ENCODE measurements around the gene COL6A5. TPM values are rescaled to one million over a fixed set of nuclear protein-coding genes. Genes with fewer than 3 reads are reported as not detected.
"Not testable (repeated sequence)": the region's sequence is repeated elsewhere in the genome, so short reads cannot be mapped to it uniquely, and the experiment has no call there.

COL6A5 gene
- total RNA-seq, 1 experiment from 2014 or later: not detected

- no TSS peak for BruUV-seq (replicated peaks)
- DNase-seq: no peak
- Mint-ChIP-seq H3K27me3 (ENCODE audit: unreplicated experiment) (peaks cover 43% of the 10 kb centered on the region), H3K27ac (ENCODE audit: unreplicated experiment) (no peak overlapping the region), H3K36me3 (ENCODE audit: insufficient read depth, unreplicated experiment) (no peaks in the 10 kb centered on the region), H3K4me3 (ENCODE audit: low read depth, unreplicated experiment) (no peak overlapping the region), H3K9me3 (ENCODE audit: low read depth, unreplicated experiment) (no peaks in the 10 kb centered on the region), H3K4me1 (ENCODE audit: low read depth, unreplicated experiment) (no peaks in the 10 kb centered on the region)
- CTCF ChIA-PET: no interaction called here
- TF ChIP-seq CTCF (IDR thresholded peaks at IDR 0.05; ENCODE audit: unreplicated experiment): no peak
- intact Hi-C loops (cut with micrococcal nuclease; ENCODE audit: unreplicated experiment): no loop called here
These were observed 96.8 kb downstream of the COL6A5 start for GRCh38 chr3:130442284-130442683.

GRCh38 chr3:130446840-130447239, 101.4 kb downstream of the COL6A5 start:
- BruUV-seq (replicated peaks); intact Hi-C loops (cut with micrococcal nuclease; ENCODE audit: unreplicated experiment); H3K27ac Mint-ChIP-seq (ENCODE audit: unreplicated experiment); H3K4me3 Mint-ChIP-seq (ENCODE audit: low read depth, unreplicated experiment); H3K4me1 Mint-ChIP-seq (ENCODE audit: low read depth, unreplicated experiment); CTCF ChIA-PET; H3K36me3 Mint-ChIP-seq (ENCODE audit: insufficient read depth, unreplicated experiment); DNase-seq; H3K9me3 Mint-ChIP-seq (ENCODE audit: low read depth, unreplicated experiment): not testable (repeated sequence)
- H3K27me3 Mint-ChIP-seq (ENCODE audit: unreplicated experiment): peaks cover 33% of the 10 kb centered on the region

- peaks cover 28% of the 10 kb centered on the region for H3K27me3 Mint-ChIP-seq (ENCODE audit: unreplicated experiment)
- intact Hi-C loops (cut with micrococcal nuclease; ENCODE audit: unreplicated experiment); H3K9me3 Mint-ChIP-seq (ENCODE audit: low read depth, unreplicated experiment); H3K4me1 Mint-ChIP-seq (ENCODE audit: low read depth, unreplicated experiment); H3K4me3 Mint-ChIP-seq (ENCODE audit: low read depth, unreplicated experiment); CTCF ChIA-PET; BruUV-seq (replicated peaks); H3K36me3 Mint-ChIP-seq (ENCODE audit: insufficient read depth, unreplicated experiment); H3K27ac Mint-ChIP-seq (ENCODE audit: unreplicated experiment); DNase-seq: not testable (repeated sequence)
These were observed 102.7 kb downstream of the COL6A5 start for GRCh38 chr3:130448155-130448554.

- Mint-ChIP-seq H3K9me3 (ENCODE audit: low read depth, unreplicated experiment) (peaks cover 4% of the 10 kb centered on the region), H3K36me3 (ENCODE audit: insufficient read depth, unreplicated experiment) (no peaks in the 10 kb centered on the region), H3K4me3 (ENCODE audit: low read depth, unreplicated experiment) (no peak overlapping the region), H3K27me3 (ENCODE audit: unreplicated experiment) (no peaks in the 10 kb centered on the region), H3K4me1 (ENCODE audit: low read depth, unreplicated experiment) (no peaks in the 10 kb centered on the region), H3K27ac (ENCODE audit: unreplicated experiment) (no peak overlapping the region)
- BruUV-seq (replicated peaks): no TSS peak
- CTCF ChIA-PET: no interaction called here
- intact Hi-C loops (cut with micrococcal nuclease; ENCODE audit: unreplicated experiment): no loop called here
- DNase-seq: no peak
- no peak for TF ChIP-seq CTCF (IDR thresholded peaks at IDR 0.05; ENCODE audit: unreplicated experiment)
These were observed 111.1 kb downstream of the COL6A5 start for GRCh38 chr3:130456540-130456939.

GRCh38 chr3:130457671-130458070, 112.2 kb downstream of the COL6A5 start:
- intact Hi-C loops (cut with micrococcal nuclease; ENCODE audit: unreplicated experiment): no loop called here
- Mint-ChIP-seq H3K4me3 (ENCODE audit: low read depth, unreplicated experiment) (no peak overlapping the region), H3K27me3 (ENCODE audit: unreplicated experiment) (no peaks in the 10 kb centered on the region), H3K36me3 (ENCODE audit: insufficient read depth, unreplicated experiment) (no peaks in the 10 kb centered on the region), H3K4me1 (ENCODE audit: low read depth, unreplicated experiment) (no peaks in the 10 kb centered on the region), H3K9me3 (ENCODE audit: low read depth, unreplicated experiment) (no peaks in the 10 kb centered on the region), H3K27ac (ENCODE audit: unreplicated experiment) (no peak overlapping the region)
- CTCF ChIA-PET: no interaction called here
- no TSS peak for BruUV-seq (replicated peaks)
- TF ChIP-seq CTCF (IDR thresholded peaks at IDR 0.05; ENCODE audit: unreplicated experiment): no peak
- DNase-seq: no peak
